Measurements from ENCODE around the gene COBL. TPM values are rescaled to one million over a fixed set of nuclear protein-coding genes. Genes with fewer than 3 reads are reported as not detected.

Gene COBL
- total and polyA plus RNA-seq, 10 of the 15 experiments (the other 5 are each of a cell fraction or from before 2014, with no cell fraction given) = 0.21 TPM; not detected in 9

DNA sequence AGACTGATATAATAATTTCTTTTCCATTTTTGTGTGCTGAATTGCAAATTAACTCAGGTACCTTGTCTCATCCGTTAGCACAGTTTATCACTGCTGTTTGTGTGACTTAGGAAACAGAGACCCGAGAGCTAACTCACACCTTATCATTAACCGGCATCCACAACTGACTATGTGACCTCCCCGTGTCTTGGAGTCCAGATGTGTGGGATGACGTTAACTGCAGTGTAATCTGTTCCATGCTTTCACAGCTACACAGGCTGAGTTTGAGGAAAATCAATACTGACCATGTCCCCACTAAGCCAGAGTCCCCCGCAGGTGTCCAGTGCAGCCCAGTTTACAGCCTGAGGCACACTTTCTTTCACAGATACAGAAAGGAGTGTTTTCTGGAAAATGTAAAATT lies 154.7 kb downstream of the COBL start (continued):
- TF ChIP-seq, protein P1, sequence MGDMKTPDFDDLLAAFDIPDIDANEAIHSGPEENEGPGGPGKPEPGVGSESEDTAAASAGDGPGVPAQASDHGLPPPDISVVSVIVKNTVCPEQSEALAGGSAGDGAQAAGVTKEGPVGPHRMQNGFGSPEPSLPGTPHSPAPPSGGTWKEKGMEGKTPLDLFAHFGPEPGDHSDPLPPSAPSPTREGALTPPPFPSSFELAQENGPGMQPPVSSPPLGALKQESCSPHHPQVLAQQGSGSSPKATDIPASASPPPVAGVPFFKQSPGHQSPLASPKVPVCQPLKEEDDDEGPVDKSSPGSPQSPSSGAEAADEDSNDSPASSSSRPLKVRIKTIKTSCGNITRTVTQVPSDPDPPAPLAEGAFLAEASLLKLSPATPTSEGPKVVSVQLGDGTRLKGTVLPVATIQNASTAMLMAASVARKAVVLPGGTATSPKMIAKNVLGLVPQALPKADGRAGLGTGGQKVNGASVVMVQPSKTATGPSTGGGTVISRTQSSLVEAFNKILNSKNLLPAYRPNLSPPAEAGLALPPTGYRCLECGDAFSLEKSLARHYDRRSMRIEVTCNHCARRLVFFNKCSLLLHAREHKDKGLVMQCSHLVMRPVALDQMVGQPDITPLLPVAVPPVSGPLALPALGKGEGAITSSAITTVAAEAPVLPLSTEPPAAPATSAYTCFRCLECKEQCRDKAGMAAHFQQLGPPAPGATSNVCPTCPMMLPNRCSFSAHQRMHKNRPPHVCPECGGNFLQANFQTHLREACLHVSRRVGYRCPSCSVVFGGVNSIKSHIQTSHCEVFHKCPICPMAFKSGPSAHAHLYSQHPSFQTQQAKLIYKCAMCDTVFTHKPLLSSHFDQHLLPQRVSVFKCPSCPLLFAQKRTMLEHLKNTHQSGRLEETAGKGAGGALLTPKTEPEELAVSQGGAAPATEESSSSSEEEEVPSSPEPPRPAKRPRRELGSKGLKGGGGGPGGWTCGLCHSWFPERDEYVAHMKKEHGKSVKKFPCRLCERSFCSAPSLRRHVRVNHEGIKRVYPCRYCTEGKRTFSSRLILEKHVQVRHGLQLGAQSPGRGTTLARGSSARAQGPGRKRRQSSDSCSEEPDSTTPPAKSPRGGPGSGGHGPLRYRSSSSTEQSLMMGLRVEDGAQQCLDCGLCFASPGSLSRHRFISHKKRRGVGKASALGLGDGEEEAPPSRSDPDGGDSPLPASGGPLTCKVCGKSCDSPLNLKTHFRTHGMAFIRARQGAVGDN (IDR thresholded peaks at IDR 0.05) = no peak
- no peak for TF ChIP-seq SREBF1 (IDR thresholded peaks at IDR 0.05; ENCODE audit: low read length)
- TF ChIP-seq KAT2A (conservative IDR thresholded peaks at IDR 0.05; ENCODE audit: control insufficient read depth, low read depth, low read length) = no peak
- TF ChIP-seq RAD51 (IDR thresholded peaks at IDR 0.05) = no peak
- TF ChIP-seq, protein P2, sequence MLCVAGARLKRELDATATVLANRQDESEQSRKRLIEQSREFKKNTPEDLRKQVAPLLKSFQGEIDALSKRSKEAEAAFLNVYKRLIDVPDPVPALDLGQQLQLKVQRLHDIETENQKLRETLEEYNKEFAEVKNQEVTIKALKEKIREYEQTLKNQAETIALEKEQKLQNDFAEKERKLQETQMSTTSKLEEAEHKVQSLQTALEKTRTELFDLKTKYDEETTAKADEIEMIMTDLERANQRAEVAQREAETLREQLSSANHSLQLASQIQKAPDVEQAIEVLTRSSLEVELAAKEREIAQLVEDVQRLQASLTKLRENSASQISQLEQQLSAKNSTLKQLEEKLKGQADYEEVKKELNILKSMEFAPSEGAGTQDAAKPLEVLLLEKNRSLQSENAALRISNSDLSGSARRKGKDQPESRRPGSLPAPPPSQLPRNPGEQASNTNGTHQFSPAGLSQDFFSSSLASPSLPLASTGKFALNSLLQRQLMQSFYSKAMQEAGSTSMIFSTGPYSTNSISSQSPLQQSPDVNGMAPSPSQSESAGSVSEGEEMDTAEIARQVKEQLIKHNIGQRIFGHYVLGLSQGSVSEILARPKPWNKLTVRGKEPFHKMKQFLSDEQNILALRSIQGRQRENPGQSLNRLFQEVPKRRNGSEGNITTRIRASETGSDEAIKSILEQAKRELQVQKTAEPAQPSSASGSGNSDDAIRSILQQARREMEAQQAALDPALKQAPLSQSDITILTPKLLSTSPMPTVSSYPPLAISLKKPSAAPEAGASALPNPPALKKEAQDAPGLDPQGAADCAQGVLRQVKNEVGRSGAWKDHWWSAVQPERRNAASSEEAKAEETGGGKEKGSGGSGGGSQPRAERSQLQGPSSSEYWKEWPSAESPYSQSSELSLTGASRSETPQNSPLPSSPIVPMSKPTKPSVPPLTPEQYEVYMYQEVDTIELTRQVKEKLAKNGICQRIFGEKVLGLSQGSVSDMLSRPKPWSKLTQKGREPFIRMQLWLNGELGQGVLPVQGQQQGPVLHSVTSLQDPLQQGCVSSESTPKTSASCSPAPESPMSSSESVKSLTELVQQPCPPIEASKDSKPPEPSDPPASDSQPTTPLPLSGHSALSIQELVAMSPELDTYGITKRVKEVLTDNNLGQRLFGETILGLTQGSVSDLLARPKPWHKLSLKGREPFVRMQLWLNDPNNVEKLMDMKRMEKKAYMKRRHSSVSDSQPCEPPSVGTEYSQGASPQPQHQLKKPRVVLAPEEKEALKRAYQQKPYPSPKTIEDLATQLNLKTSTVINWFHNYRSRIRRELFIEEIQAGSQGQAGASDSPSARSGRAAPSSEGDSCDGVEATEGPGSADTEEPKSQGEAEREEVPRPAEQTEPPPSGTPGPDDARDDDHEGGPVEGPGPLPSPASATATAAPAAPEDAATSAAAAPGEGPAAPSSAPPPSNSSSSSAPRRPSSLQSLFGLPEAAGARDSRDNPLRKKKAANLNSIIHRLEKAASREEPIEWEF (IDR thresholded peaks at IDR 0.05; ENCODE audit: insufficient replicate concordance, low read depth, low read length) = no peak
- TF ChIP-seq JUNB (IDR thresholded peaks at IDR 0.05) = no peak
- TF ChIP-seq SP1 (IDR thresholded peaks at IDR 0.05; ENCODE audit: low read depth, low read length) = no peak
- TF ChIP-seq MEF2A (IDR thresholded peaks at IDR 0.05; ENCODE audit: insufficient read depth, low read depth, low read length) = no peak

Measured in GM12878 (cell line).